K562 (cell line): ENCODE measurements around the gene INPP5E. TPM values are rescaled to one million over a fixed set of nuclear protein-coding genes. Genes with fewer than 3 reads are reported as not detected.

ENCODE experiments used
- DLX4 ChIP-seq: fragments of 250-450 bp; sonication (Bioruptor Pico); IDR thresholded peaks from 2 replicates; pipeline ENCODE4 v1.6.1; 2021; ENCODE audit warnings: mild to moderate bottlenecking
- DPF2 ChIP-seq: fragments of 450-650 bp; IDR thresholded peaks from 2 replicates; pipeline ENCODE4 v1.6.1; 2016
- E2F3 ChIP-seq: fragments of 250-450 bp; sonication (Bioruptor Pico); IDR thresholded peaks from 2 replicates; pipeline ENCODE4 v1.4.0; 2020; ENCODE audit warnings: mild to moderate bottlenecking
- EWSR1 ChIP-seq: fragments of 450-650 bp; IDR thresholded peaks from 2 replicates; pipeline ENCODE4 v1.6.1; 2018; ENCODE audit warnings: borderline replicate concordance, mild to moderate bottlenecking, low read depth, moderate library complexity; ENCODE audit not compliant: partially characterized antibody
- GABPA ChIP-seq: fragments of 200-800 bp; sonication (Bioruptor generic); conservative IDR thresholded peaks from 2 replicates; pipeline ENCODE4 v1.6.1; 2016; ENCODE audit warnings: low read depth, missing genetic modification characterization, missing compliant biosample characterization
- MNT ChIP-seq, 2 experiments: fragments of 450-650 bp; conservative IDR thresholded peaks; 2 replicates each; pipeline ENCODE4 v1.6.1; 2017; ENCODE audit warnings: mild to moderate bottlenecking in 2 of 2, moderate library complexity in 2 of 2
- PCBP2 ChIP-seq: fragments of 200-400 bp; formaldehyde crosslinking; IDR thresholded peaks from 2 replicates; pipeline ENCODE4 v1.6.1; 2018; ENCODE audit warnings: low read length, low read depth, mild to moderate bottlenecking, moderate library complexity; ENCODE audit not compliant: poor library complexity, severe bottlenecking
- PHB ChIP-seq: fragments of 250-450 bp; sonication (Bioruptor Pico); IDR thresholded peaks from 2 replicates; pipeline ENCODE4 v1.5.0; 2021
- PHF8 ChIP-seq: fragments of 200-600 bp; sonication (generic); IDR thresholded peaks from 2 replicates; pipeline ENCODE4 v1.6.1; 2012; ENCODE audit warnings: mixed run types, mild to moderate bottlenecking, inconsistent platforms, low read length, moderate library complexity, borderline replicate concordance
- POLR2A ChIP-seq: fragments of 450-650 bp; conservative IDR thresholded peaks from 2 replicates; pipeline ENCODE4 v1.6.1; 2016
- TBL1XR1 ChIP-seq, 2 experiments: IDR thresholded peaks; 2 replicates each; pipeline ENCODE4 v1.6.1; 2012; ENCODE audit warnings: improper control_type of control experiment in 2 of 2, low read length in 2 of 2, mild to moderate bottlenecking in 1 of 2
- TBP ChIP-seq: optimal IDR thresholded peaks from 2 replicates; pipeline ENCODE3; 2011; ENCODE audit warnings: low read depth, low read length, improper control_type of control experiment
- ZBTB49 ChIP-seq: sonication (generic); formaldehyde crosslinking; IDR thresholded peaks from 2 replicates; pipeline ENCODE4 v1.8.0; 2022; ENCODE audit warnings: missing genetic modification reagents, mild to moderate bottlenecking, borderline replicate concordance
- ZNF431 ChIP-seq: sonication (generic); formaldehyde crosslinking; IDR thresholded peaks from 2 replicates; pipeline ENCODE4 v1.8.0; 2022; ENCODE audit warnings: mild to moderate bottlenecking, missing genetic modification reagents
- ZNF696 ChIP-seq: fragments of 250-450 bp; sonication (Bioruptor Pico); conservative IDR thresholded peaks from 2 replicates; pipeline ENCODE4 v1.4.0; 2020; ENCODE audit warnings: mild to moderate bottlenecking, moderate library complexity
- ZNF79 ChIP-seq: fragments of 250-450 bp; sonication (Bioruptor Pico); IDR thresholded peaks from 2 replicates; pipeline ENCODE4 v1.4.0; 2020; ENCODE audit warnings: low read depth, mild to moderate bottlenecking, moderate library complexity
- polyA plus RNA-seq, 8 experiments: library from polyadenylated mRNA; depleted of rRNA in 4 of 8; stranded (reverse) in 5 of 8; unstranded in 3 of 8; fragments of >200 nt; fragmentation: Nextera tagmentation in 2 of 8; fragmentation: Illumina TruSeq in 1 of 8; extraction: Ambion mirVana in 2 of 8; extraction: Trizol in 1 of 8; gene quantifications; 2 replicates each; pipeline versions ENCODE4 v1.2.1 to v1.2.3, GENCODE V29; 2011 to 2014; ENCODE audit warnings: inconsistent platforms in 1 of 8, missing spikeins in 1 of 8
- total RNA-seq, 7 experiments: library from RNA; depleted of rRNA in 6 of 7; stranded (reverse); fragments of >200 nt in 6 of 7; fragmentation: Illumina TruSeq in 2 of 7; extraction: Trizol in 2 of 7; gene quantifications; 2 replicates each; pipeline versions ENCODE4 v1.2.1 to v1.2.3, GENCODE V29; 2011 to 2021; ENCODE audit warnings: low replicate concordance in 1 of 7

The INPP5E gene
- total and polyA plus RNA-seq, 9 of the 15 experiments (the other 6 are each of a cell fraction or from before 2014, with no cell fraction given) = 0.38 to 17.4 (median 4.9) TPM

- TF ChIP-seq POLR2A = peak; percentile 68
- no peak for TF ChIP-seq DLX4 (CRISPR knock-in tag)
- TF ChIP-seq ZNF79 (CRISPR knock-in tag) = no peak
- 0 out of 4 replicates have a peak, but pooled peaks of 1 of the 2 experiments have one; percentile 24 for TF ChIP-seq TBL1XR1 (IDR thresholded peaks at IDR 0.05; ENCODE audit: low read length in 2 of 2)
- TF ChIP-seq PHB = no peak
- TF ChIP-seq GABPA (tag) = peak; percentile 98
- peak; percentile 87; the same call in 1 of the 2 replicates for TF ChIP-seq PHF8
- TF ChIP-seq MNT (conservative IDR thresholded peaks at IDR 0.05) = peak in 1 of 2 experiments; percentile 78; a peak in 2 of 4 replicates
- TF ChIP-seq EWSR1 = no peak
- no peak for TF ChIP-seq ZNF431 (CRISPR knock-in tag)
- TF ChIP-seq TBP = peak; percentile 67
- no peak for TF ChIP-seq ZNF696 (CRISPR knock-in tag)
- no peak for TF ChIP-seq ZBTB49 (CRISPR knock-in tag)
- no peak for TF ChIP-seq PCBP2
- no peak for TF ChIP-seq DPF2
- TF ChIP-seq E2F3 (CRISPR knock-in tag) = no peak
These were observed 39.4 kb downstream of the INPP5E start, which contains the start of gene SNAPC4 (continued) for GRCh38 chr9:136400038-136400834.
